Mucosa of descending colon (tissue), 3 donors: ENCODE data around the gene ANO7. TPM values are rescaled to one million over a fixed set of nuclear protein-coding genes. Genes with fewer than 3 reads are reported as not detected.

Experiments
- ATAC-seq: fragments of 200-7000 bp; cut with Tn5 transposase; one replicate; pipeline ENCODE4 v1.9.1; 2020; ENCODE audit warnings: mild to moderate bottlenecking, moderate library complexity
- DNase-seq, 3 donors: peaks; one replicate each; pipeline ENCODE4 v3.0.0-alpha.2; 2020
- H3K36me3 ChIP-seq: fragments of 200-600 bp; one replicate; pipeline ENCODE4 v1.8.0; 2021; ENCODE audit warnings: low read depth, mild to moderate bottlenecking
- H3K4me1 ChIP-seq: fragments of 200-600 bp; one replicate; pipeline ENCODE4 v1.8.0; 2021; ENCODE audit warnings: low read depth, mild to moderate bottlenecking
- H3K4me3 ChIP-seq: fragments of 200-600 bp; one replicate; pipeline ENCODE4 v1.8.0; 2021; ENCODE audit warnings: mild to moderate bottlenecking
- H3K9me3 ChIP-seq: fragments of 200-600 bp; one replicate; pipeline ENCODE4 v1.8.0; 2021; ENCODE audit warnings: mild to moderate bottlenecking
- CTCF ChIP-seq: fragments of 200-600 bp; IDR thresholded peaks from one replicate; pipeline ENCODE4 v1.8.0; 2022; ENCODE audit warnings: antibody characterized with exemption, mild to moderate bottlenecking
- intact Hi-C, 2 donors: fragments of 100-400 bp; cut with DNase I in 1 of 2; cut with micrococcal nuclease in 1 of 2; formaldehyde crosslinking; loops; one replicate each; pipeline versions ENCODE4 v1.11.0 to v1.11.1; 2022; cut with DNase I, micrococcal nuclease
- total RNA-seq, 3 donors: library from RNA; stranded (reverse); fragmentation: NEBNext Ultra II Directional in 2 of 3; extraction: Animal tissue kit (Norgen Biotek cat#: 25700) in 2 of 3; gene quantifications; one replicate each; pipeline versions ENCODE4 v1.2.1 to v1.2.4, GENCODE V29; 2021 to 2023
- donor health status: DM: no; HTN: no; CAD: no; lungs with moderate emphysema.
- donor health status: DM: no; HTN: no; CAD: no.
- donor health status: DM: no; HTN: yes; CAD: no.

ANO7 gene
- total RNA-seq, 3 donors from 2014 or later = 33.9 to 106 (median 83.5) TPM

- DNase-seq (no peak), ATAC-seq (no peak)
- H3K9me3 ChIP-seq = no peaks in the 10 kb centered on the region
- H3K36me3 ChIP-seq = no peaks in the 10 kb centered on the region
- no peak overlapping the region for H3K4me3 ChIP-seq
- intact Hi-C loops = no loop called here
- peaks cover 7% of the 10 kb centered on the region for H3K4me1 ChIP-seq
- TF ChIP-seq CTCF = no peak
Observed at GRCh38 chr2:241213567-241213966, 25.1 kb downstream of the ANO7 start.

GRCh38 chr2:241214209-241214608 lies 25.7 kb downstream of the ANO7 start:
- no peak for ATAC-seq
- intact Hi-C loops = no loop called here
- Histone ChIP-seq H3K36me3 (no peaks in the 10 kb centered on the region), H3K4me1 (peaks cover 12% of the 10 kb centered on the region), H3K9me3 (no peaks in the 10 kb centered on the region), H3K4me3 (no peak overlapping the region)
- DNase-seq = no peak
- no peak for TF ChIP-seq CTCF

GRCh38 chr2:241214766-241215165 lies 26.3 kb downstream of the ANO7 start:
- Histone ChIP-seq H3K4me1 (peaks cover 12% of the 10 kb centered on the region), H3K36me3 (no peaks in the 10 kb centered on the region), H3K9me3 (no peaks in the 10 kb centered on the region), H3K4me3 (no peak overlapping the region)
- intact Hi-C loops = no loop called here
- ATAC-seq = no peak
- no peak for TF ChIP-seq CTCF
- DNase-seq = no peak

GRCh38 chr2:241215421-241215820 lies 26.9 kb downstream of the ANO7 start:
- H3K36me3 ChIP-seq = no peaks in the 10 kb centered on the region
- intact Hi-C loops = no loop called here
- DNase-seq = no peak
- H3K4me1 ChIP-seq = peaks cover 12% of the 10 kb centered on the region
- H3K4me3 ChIP-seq = no peak overlapping the region
- no peak for TF ChIP-seq CTCF
- H3K9me3 ChIP-seq = no peaks in the 10 kb centered on the region
- peak; percentile 9 for ATAC-seq

GRCh38 chr2:241216211-241216761 lies 27.8 kb downstream of the ANO7 start:
- no peak for TF ChIP-seq CTCF
- Histone ChIP-seq H3K4me3 (no peak overlapping the region), H3K36me3 (no peaks in the 10 kb centered on the region), H3K9me3 (no peaks in the 10 kb centered on the region), H3K4me1 (peaks cover 12% of the 10 kb centered on the region)
- intact Hi-C loops = no loop called here
- ATAC-seq (no peak), DNase-seq (no peak)
